WERI-Rb-1 (cell line): ENCODE data around the gene RBM6.
"Not testable (repeated sequence)": the region's sequence is repeated elsewhere in the genome, so short reads cannot be mapped to it uniquely, and the experiment has no call there.

Experiments
- DNase-seq: peaks from one replicate; pipeline ENCODE4 v3.0.0-alpha.2; 2020
- H3K27ac ChIP-seq: fragments of 250-450 bp; sonication (Bioruptor Pico); 2 replicates; pipeline ENCODE4 v1.5.1; 2020; ENCODE audit warnings: mild to moderate bottlenecking, moderate library complexity
- H3K27me3 ChIP-seq: fragments of 250-450 bp; sonication (Bioruptor Pico); 2 replicates; pipeline ENCODE4 v1.5.1; 2021; ENCODE audit warnings: mild to moderate bottlenecking, low read depth, moderate library complexity; ENCODE audit not compliant: insufficient read depth, severe bottlenecking
- H3K36me3 ChIP-seq: fragments of 250-450 bp; sonication (Bioruptor Pico); 2 replicates; pipeline ENCODE4 v1.5.1; 2020; ENCODE audit warnings: mild to moderate bottlenecking, moderate library complexity
- H3K4me3 ChIP-seq: 2 replicates; pipeline ENCODE4 v1.5.1; 2011; ENCODE audit warnings: low read depth, mild to moderate bottlenecking, control low read depth, low read length
- H3K9me3 ChIP-seq: fragments of 250-450 bp; sonication (Bioruptor Pico); 2 replicates; pipeline ENCODE4 v1.5.1; 2021; ENCODE audit warnings: mild to moderate bottlenecking, moderate library complexity; ENCODE audit not compliant: severe bottlenecking
- CTCF ChIP-seq: IDR thresholded peaks from 2 replicates; pipeline ENCODE4 v1.5.1; 2011; ENCODE audit warnings: low read depth, mild to moderate bottlenecking, control low read depth, inconsistent platforms, low read length

RBM6 gene

GRCh38 chr3:50010959-50011358, 71.0 kb downstream of the RBM6 start:
- no peak overlapping the region for H3K27ac ChIP-seq
- TF ChIP-seq CTCF = no peak
- H3K36me3 ChIP-seq = peaks cover 20% of the 10 kb centered on the region
- no peaks in the 10 kb centered on the region for H3K9me3 ChIP-seq
- H3K4me3 ChIP-seq = no peak overlapping the region
- no peak for DNase-seq
- no peaks in the 10 kb centered on the region for H3K27me3 ChIP-seq

DNA sequence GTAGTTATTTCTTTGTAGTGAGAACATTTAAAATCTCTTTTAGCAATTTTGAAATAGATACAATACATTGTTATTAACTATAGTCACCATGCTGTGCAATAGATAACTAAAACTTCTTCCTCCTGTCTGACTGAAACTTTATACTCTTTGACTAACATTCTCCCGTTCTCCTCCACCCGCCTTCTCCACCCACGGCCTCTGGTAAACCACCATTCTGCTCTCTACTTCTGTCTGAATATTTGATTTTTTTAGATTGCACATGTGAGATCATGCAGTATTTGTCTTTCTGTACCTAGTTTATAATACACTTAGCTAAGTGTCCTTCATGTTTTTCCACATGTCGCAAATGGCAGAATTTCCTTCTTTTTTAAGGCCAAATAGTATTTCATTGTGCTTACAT, 76.0 kb downstream of the RBM6 start:
- TF ChIP-seq CTCF = no peak
- Histone ChIP-seq H3K4me3 (no peak overlapping the region), H3K27ac (no peak overlapping the region), H3K9me3 (no peaks in the 10 kb centered on the region), H3K36me3 (peaks cover 21% of the 10 kb centered on the region), H3K27me3 (no peaks in the 10 kb centered on the region)
- DNase-seq = no peak

DNA sequence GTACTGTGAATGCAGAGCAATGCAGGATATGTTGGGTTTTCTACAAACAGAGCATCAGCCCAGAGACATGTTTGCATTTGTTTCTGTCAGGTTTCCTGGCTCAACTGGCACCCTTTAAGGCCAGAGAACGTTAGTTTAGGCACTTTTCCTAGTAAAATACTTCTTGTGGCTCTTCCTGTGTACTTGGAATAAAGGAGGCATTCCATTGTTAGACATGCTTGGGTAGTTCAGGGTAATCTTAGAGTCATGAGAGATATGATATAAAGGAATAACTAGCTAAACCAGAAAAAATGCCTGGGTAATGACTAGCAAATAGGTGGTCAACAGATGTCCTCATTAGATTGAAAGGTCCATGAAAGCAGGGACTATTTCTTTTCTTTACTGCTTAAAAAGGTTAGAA, 88.4 kb downstream of the RBM6 start:
- no peak overlapping the region for H3K4me3 ChIP-seq
- H3K36me3 ChIP-seq = peaks cover 4% of the 10 kb centered on the region; the same call in 1 of the 2 replicates
- no peaks in the 10 kb centered on the region for H3K27me3 ChIP-seq
- no peak overlapping the region for H3K27ac ChIP-seq
- H3K9me3 ChIP-seq = no peaks in the 10 kb centered on the region
- no peak for TF ChIP-seq CTCF
- DNase-seq = no peak

- H3K27ac ChIP-seq, H3K9me3 ChIP-seq, DNase-seq, H3K27me3 ChIP-seq, H3K4me3 ChIP-seq, H3K36me3 ChIP-seq: not testable (repeated sequence)
These were observed 91.3 kb downstream of the RBM6 start for GRCh38 chr3:50031201-50031600.

- Histone ChIP-seq H3K27ac (no peak overlapping the region), H3K4me3 (no peak overlapping the region), H3K27me3 (no peaks in the 10 kb centered on the region), H3K36me3 (peaks cover 21% of the 10 kb centered on the region), H3K9me3 (no peaks in the 10 kb centered on the region)
- DNase-seq = no peak
- no peak for TF ChIP-seq CTCF
These were observed 105.0 kb downstream of the RBM6 start for GRCh38 chr3:50044976-50045375.

GRCh38 chr3:50047426-50047825, 107.5 kb downstream of the RBM6 start:
- H3K4me3 ChIP-seq = no peak overlapping the region
- no peaks in the 10 kb centered on the region for H3K27me3 ChIP-seq
- H3K9me3 ChIP-seq = no peaks in the 10 kb centered on the region
- TF ChIP-seq CTCF = no peak
- no peak overlapping the region for H3K27ac ChIP-seq
- DNase-seq = no peak
- peaks cover 40% of the 10 kb centered on the region for H3K36me3 ChIP-seq
